ENCODE results near the gene MAFF.

MAFF gene

GRCh38 chr22:38203855-38204514 lies 2.2 kb downstream of the MAFF start:
- Histone ChIP-seq H3K9me3 (no peaks in the 10 kb centered on the region), H3K4me1 (peaks cover 11% of the 10 kb centered on the region), H3K4me3 (no peak overlapping the region), H3K27me3 (ENCODE audit: low read depth) (no peaks in the 10 kb centered on the region), H3K36me3 (replicated peaks) (no peaks in the 10 kb centered on the region)
- no peak for DNase-seq (ENCODE audit: low spot score in 2 of 2)
- in situ Hi-C loops (cut with MboI; ENCODE audit: low sequenced_read_pairs) = no loop called here

GRCh38 chr22:38204784-38205183 lies 3.0 kb downstream of the MAFF start:
- no peaks in the 10 kb centered on the region for H3K36me3 ChIP-seq (replicated peaks)
- DNase-seq (ENCODE audit: low spot score in 2 of 2) = no peak
- no peaks in the 10 kb centered on the region for H3K9me3 ChIP-seq
- in situ Hi-C loops (cut with MboI; ENCODE audit: low sequenced_read_pairs) = no loop called here
- H3K4me1 ChIP-seq = peaks cover 11% of the 10 kb centered on the region
- no peaks in the 10 kb centered on the region for H3K27me3 ChIP-seq (ENCODE audit: low read depth)
- H3K4me3 ChIP-seq = no peak overlapping the region

DNA sequence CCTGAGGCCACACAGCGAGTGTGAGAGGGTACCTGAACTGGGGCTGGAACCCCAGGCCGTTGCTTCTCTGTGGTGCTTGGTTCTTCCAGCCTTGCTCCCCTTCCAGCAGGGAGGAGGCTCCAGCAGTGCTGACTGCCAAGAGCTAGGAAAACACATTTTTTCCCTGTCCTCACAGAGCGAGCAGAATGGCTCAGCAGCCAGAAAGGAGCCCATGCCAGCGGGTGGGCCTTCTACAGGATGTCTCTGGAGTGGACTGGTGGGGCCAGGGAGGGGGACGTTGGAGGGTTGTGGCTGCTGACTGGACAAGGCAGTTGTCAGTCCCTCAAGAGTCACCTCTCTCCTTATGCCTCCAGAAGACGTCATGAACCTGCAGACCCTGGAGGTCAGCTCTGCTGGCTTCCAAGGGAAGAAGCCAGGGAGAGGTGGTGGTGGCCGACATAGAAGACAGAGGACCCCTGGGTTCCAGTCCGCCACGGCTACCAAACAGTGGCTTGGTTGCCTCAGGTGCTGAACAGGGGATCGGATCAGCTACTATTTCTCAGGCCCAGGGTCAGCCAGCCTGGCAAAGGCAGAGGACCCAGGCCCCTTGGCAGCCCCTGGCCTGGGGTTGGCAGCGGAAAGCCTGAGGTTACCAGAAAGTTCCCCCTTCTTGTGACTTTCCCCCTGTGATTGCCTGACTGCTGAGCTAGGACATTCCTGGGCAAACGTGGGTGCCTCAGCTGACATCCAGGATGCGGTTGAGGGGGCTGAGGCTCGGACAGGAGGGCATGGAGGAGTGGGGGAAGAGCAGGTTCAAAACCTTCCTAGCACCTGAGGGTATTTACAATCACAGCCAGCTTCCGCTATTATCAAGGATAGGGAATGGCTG lies 3.7 kb downstream of the MAFF start:
- Histone ChIP-seq H3K4me3 (no peak overlapping the region), H3K9me3 (no peaks in the 10 kb centered on the region), H3K36me3 (replicated peaks) (no peaks in the 10 kb centered on the region), H3K4me1 (peaks cover 11% of the 10 kb centered on the region), H3K27me3 (ENCODE audit: low read depth) (no peaks in the 10 kb centered on the region)
- no peak for DNase-seq (ENCODE audit: low spot score in 2 of 2)
- in situ Hi-C loops (cut with MboI; ENCODE audit: low sequenced_read_pairs) = no loop called here

DNA sequence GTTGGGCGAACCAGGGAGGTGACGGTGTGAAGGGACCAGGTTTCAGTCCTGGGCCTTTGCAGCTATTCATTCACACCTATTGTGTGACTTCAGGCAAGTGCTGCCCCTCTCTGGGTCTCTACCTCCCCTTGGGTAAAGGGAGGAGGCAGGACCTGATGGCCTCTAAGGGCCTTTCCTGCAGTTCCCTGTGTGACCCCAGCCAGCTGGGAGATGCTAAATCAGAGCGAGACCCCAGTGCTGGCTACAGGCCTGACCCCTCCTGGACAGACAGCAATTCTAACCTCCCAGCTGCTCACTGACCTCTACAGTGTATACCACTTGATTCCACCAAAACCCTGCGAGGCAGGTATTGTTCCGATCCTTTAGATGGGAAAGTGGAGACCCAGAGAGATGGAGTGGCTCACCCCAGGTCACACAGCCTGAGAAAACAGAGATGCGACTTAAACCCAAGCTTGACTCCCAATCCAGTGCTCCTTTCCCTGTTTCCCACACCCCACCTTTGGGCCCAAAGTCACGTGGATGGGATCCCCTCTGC lies 6.2 kb downstream of the MAFF start:
- in situ Hi-C loops (cut with MboI; ENCODE audit: low sequenced_read_pairs) = no loop called here
- no peaks in the 10 kb centered on the region for H3K36me3 ChIP-seq (replicated peaks)
- peaks cover 4% of the 10 kb centered on the region for H3K4me1 ChIP-seq
- no peak overlapping the region for H3K4me3 ChIP-seq
- no peaks in the 10 kb centered on the region for H3K27me3 ChIP-seq (ENCODE audit: low read depth)
- DNase-seq (ENCODE audit: low spot score in 2 of 2) = no peak
- H3K9me3 ChIP-seq = no peaks in the 10 kb centered on the region

DNA sequence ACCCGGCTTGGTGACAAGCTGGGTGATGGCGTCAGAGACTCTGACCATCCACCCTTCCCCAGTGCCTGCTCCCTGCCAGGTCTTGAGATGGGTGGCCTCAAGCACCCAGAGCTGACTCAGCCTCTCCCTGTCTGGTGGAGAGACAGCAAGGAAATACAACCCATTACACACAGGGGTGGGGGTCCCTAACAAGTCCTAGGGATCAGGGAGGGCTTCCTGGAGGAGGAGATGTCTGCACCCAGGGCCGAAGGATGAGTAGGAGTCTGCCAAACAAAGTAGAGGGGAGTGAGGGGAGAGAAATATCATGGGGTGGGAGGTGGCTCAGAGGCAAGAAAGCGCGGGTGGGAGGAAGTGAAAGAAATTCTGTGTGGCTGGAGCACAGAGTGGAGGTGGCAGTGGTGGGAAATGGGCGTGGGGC lies 6.8 kb downstream of the MAFF start:
- no peak overlapping the region for H3K4me3 ChIP-seq
- no peaks in the 10 kb centered on the region for H3K27me3 ChIP-seq (ENCODE audit: low read depth)
- H3K9me3 ChIP-seq = no peaks in the 10 kb centered on the region
- in situ Hi-C loops (cut with MboI; ENCODE audit: low sequenced_read_pairs) = no loop called here
- no peaks in the 10 kb centered on the region for H3K36me3 ChIP-seq (replicated peaks)
- no peaks in the 10 kb centered on the region for H3K4me1 ChIP-seq
- no peak for DNase-seq (ENCODE audit: low spot score in 2 of 2)

DNA sequence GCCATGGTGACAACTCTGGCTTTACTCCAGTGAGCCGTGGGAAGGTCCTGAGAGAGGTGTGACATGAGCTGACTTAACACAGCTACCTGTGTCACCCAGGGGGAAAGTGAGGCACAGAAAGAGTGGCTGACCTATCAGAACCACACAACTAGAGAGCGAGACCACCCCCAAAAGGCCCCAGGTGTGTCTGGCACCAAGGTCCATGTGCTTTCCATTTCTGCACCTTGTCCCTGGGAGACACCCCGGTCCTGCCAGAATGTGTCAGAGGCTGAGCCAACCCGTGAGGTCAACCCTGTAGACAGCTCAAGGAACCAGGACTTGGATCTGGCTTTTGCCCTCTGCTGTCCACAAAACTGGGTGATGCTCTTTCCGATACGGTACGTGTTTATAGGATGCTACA lies 9.8 kb downstream of the MAFF start:
- no peak for DNase-seq (ENCODE audit: low spot score in 2 of 2)
- in situ Hi-C loops (cut with MboI; ENCODE audit: low sequenced_read_pairs) = no loop called here
- Histone ChIP-seq H3K4me1 (no peaks in the 10 kb centered on the region), H3K4me3 (no peak overlapping the region), H3K9me3 (no peaks in the 10 kb centered on the region), H3K27me3 (ENCODE audit: low read depth) (no peaks in the 10 kb centered on the region), H3K36me3 (replicated peaks) (no peaks in the 10 kb centered on the region; the same call in 1 of the 2 replicates)

DNA sequence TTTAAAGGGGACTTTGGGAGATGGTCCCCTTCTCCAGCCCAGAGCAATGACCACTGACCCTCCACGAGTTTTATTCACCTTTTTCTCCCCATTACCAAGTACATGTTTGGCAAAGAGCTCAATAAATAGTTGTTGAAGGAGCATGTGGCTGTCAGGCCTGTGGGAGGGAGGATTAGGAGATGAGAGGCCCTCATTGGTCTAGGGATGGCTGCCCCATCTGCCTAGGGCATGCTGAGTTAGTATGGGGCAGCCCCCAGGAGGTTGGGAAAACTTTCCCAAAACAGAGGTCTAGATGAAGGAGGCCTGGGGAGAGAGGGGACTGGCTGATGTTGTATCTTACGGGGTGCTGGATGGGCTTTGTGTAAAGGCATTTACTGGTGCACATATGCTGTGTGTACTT lies 10.6 kb downstream of the MAFF start:
- H3K36me3 ChIP-seq (replicated peaks) = no peaks in the 10 kb centered on the region; the same call in 1 of the 2 replicates
- in situ Hi-C loops (cut with MboI; ENCODE audit: low sequenced_read_pairs) = no loop called here

DNA sequence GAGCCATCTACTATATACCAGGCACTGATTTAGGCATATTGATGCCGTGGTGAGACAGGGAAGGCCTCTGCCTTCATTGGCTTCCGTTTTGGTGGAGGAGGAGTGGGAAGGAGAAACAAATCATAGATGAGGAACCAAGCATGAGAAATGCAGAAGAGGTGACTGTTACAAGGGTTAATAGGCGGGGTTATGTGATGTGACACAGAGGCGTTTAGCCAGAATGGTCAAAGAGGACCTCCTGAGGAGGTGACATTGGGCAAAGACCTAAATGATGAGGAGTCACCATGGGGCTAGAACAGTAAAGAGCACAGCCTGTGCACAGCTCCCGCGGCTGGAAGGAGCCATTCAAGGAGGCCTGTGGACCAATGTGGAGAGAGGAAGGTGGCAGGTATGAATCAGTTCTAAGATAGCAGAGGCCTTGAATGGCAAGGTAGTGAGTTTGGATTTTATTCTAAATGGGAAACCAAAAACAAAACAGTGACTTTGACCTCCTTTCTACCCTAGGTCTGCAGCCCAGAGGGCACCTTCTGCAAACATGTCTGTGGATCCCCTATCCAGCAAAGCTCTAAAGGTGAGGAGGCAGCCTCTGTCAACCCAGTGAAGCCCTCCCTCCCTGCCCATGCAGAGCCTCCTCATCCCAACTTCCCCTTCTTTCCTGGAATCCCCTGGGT lies 11.7 kb downstream of the MAFF start:
- DNase-seq (ENCODE audit: low spot score in 2 of 2) = no peak
- Histone ChIP-seq H3K9me3 (no peaks in the 10 kb centered on the region), H3K27me3 (ENCODE audit: low read depth) (no peaks in the 10 kb centered on the region), H3K36me3 (replicated peaks) (no peaks in the 10 kb centered on the region; the same call in 1 of the 2 replicates), H3K4me3 (no peak overlapping the region), H3K4me1 (no peaks in the 10 kb centered on the region)
- in situ Hi-C loops (cut with MboI; ENCODE audit: low sequenced_read_pairs) = no loop called here

More for the DNA sequence above, 10.6 kb downstream of the MAFF start:
- H3K27me3 ChIP-seq (ENCODE audit: low read depth) = no peaks in the 10 kb centered on the region
- no peaks in the 10 kb centered on the region for H3K4me1 ChIP-seq
- H3K9me3 ChIP-seq = no peaks in the 10 kb centered on the region
- no peak for DNase-seq (ENCODE audit: low spot score in 2 of 2)
- H3K4me3 ChIP-seq = no peak overlapping the region

DNA sequence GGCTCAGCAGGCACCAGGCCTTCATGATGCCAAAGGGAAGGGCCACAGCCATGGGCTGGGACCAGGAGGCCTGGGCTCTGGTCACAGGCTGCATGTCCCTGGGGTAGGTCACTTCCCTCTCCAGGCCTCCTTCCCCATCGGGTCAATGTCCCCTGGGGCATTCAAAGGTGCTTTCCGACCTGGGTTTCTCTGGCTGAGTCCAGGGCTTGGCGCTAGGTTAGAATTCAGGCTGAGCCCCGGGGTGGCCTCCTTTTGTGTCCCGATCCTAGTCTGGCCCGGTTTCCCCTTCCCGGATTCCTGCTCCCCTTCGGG lies 12.2 kb downstream of the MAFF start:
- in situ Hi-C loops (cut with MboI; ENCODE audit: low sequenced_read_pairs) = no loop called here
- Histone ChIP-seq H3K27me3 (ENCODE audit: low read depth) (no peaks in the 10 kb centered on the region), H3K4me3 (no peak overlapping the region), H3K4me1 (no peaks in the 10 kb centered on the region), H3K36me3 (replicated peaks) (no peaks in the 10 kb centered on the region; the same call in 1 of the 2 replicates), H3K9me3 (no peaks in the 10 kb centered on the region)
- no peak for DNase-seq (ENCODE audit: low spot score in 2 of 2)

DNA sequence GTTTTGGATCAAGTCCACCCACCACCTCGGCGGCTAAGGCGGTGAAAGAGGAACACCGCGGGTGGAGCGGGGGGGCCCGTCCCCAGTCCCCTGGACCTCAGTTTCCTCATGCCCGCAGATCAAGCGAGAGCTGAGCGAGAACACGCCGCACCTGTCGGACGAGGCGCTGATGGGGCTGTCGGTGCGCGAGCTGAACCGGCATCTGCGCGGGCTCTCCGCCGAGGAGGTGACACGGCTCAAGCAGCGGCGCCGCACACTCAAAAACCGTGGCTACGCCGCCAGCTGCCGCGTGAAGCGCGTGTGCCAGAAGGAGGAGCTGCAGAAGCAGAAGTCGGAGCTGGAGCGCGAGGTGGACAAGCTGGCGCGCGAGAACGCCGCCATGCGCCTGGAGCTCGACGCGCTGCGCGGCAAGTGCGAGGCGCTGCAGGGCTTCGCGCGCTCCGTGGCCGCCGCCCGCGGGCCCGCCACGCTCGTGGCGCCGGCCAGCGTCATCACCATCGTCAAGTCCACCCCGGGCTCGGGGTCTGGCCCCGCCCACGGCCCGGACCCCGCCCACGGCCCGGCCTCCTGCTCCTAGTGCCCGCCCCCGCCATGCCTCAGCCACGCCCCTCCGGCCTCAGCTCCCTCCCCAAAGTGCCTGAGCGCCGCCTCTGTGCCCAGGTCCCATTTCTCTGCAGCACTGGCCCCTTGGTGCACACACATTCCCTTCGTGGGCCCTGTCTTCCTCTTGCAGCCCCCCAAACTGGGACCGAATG lies 12.7 kb downstream of the MAFF start:
- DNase-seq (ENCODE audit: low spot score in 2 of 2) = peak in 1 of 2 experiments; percentile 62
- Histone ChIP-seq H3K27me3 (ENCODE audit: low read depth) (no peaks in the 10 kb centered on the region), H3K36me3 (replicated peaks) (no peaks in the 10 kb centered on the region; the same call in 1 of the 2 replicates), H3K4me1 (no peaks in the 10 kb centered on the region), H3K4me3 (no peak overlapping the region), H3K9me3 (no peaks in the 10 kb centered on the region)
- in situ Hi-C loops (cut with MboI; ENCODE audit: low sequenced_read_pairs) = no loop called here

GRCh38 chr22:38215156-38216038 lies 13.6 kb downstream of the MAFF start:
- no peak for DNase-seq (ENCODE audit: low spot score in 2 of 2)
- Histone ChIP-seq H3K36me3 (replicated peaks) (no peaks in the 10 kb centered on the region; the same call in 1 of the 2 replicates), H3K4me1 (no peaks in the 10 kb centered on the region), H3K27me3 (ENCODE audit: low read depth) (no peaks in the 10 kb centered on the region), H3K9me3 (no peaks in the 10 kb centered on the region), H3K4me3 (no peak overlapping the region)
- in situ Hi-C loops (cut with MboI; ENCODE audit: low sequenced_read_pairs) = no loop called here

DNA sequence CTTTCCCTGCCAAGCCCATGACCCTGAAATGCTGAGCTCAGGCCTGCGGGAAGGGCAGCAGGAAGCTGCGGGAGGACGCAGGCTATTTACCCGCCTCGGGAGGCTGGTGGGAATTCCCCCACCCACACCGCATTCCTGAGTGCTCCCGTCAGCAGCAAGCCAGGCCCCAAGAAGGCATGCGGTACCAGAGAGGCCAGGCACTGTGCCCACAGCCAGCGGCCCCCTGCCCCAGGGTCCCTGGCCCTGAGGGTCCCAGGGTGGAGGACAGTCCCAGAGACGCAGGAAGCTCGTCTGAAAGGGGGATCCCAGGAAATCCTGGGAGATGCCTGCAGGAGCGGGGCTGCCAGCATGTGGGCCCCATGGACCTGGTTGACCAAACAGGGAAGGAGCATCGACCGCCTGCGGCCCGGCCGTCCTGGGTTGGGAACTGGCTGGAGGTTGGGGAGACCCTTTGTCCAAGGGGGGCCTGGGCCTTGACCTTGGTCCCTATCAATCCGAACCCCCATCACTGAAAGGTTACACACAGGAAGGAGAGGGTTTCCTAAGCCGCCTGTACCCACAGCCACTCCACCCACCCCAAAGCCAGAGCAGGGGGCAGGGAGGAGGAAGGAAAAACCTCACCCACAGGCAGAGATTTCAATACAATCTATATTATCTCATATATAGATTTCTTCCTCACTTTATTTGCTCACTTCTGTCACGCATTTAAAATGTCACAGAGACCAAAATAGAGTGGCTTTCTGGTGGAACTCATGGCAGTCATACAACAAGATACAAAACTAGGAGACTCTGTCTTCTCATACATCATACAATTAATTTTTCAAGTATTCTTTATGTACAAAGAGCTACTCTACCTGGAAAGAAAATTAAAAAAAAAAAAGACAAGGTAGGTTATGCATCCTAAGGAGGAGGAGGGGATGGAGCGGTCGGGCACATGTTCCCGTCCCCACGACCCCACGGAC lies 17.1 kb downstream of the MAFF start:
- no peaks in the 10 kb centered on the region for H3K27me3 ChIP-seq (ENCODE audit: low read depth)
- peaks cover 8% of the 10 kb centered on the region for H3K36me3 ChIP-seq (replicated peaks)
- H3K4me3 ChIP-seq = no peak overlapping the region
- no peak for DNase-seq (ENCODE audit: low spot score in 2 of 2)
- in situ Hi-C loops (cut with MboI; ENCODE audit: low sequenced_read_pairs) = no loop called here
- H3K9me3 ChIP-seq = no peaks in the 10 kb centered on the region
- no peaks in the 10 kb centered on the region for H3K4me1 ChIP-seq

Measured in HAP-1 (cell line).